Activated T-helper 1 cell treated with anti-CD3 and anti-CD28 coated beads, Interleukin-12 subunit alpha, Interleukin-12 subunit beta, Interleukin-2, Interleukin-4 antibody, amounts not matched to agents 30 ng/mL and 10 ng/mL and 1 ng/mL, durations not matched to agents 14 hours and 24 hours and 36 hours (primary cell): Measurements from ENCODE around the gene S100A1. TPM values are rescaled to one million over a fixed set of nuclear protein-coding genes. Genes with fewer than 3 reads are reported as not detected.
"Not testable (repeated sequence)": the region's sequence is repeated elsewhere in the genome, so short reads cannot be mapped to it uniquely, and the experiment has no call there.

Experiments
- DNase-seq: peaks from one replicate; pipeline ENCODE4 v3.0.0; 2021; ENCODE audit warnings: low spot score
- H3K27ac Mint-ChIP-seq: one replicate; pipeline ENCODE4 v1.8.0; 2021; ENCODE audit warnings: mild to moderate bottlenecking, mixed read lengths
- H3K27me3 Mint-ChIP-seq: one replicate; pipeline ENCODE4 v1.8.0; 2022; ENCODE audit warnings: mild to moderate bottlenecking, moderate library complexity, mixed read lengths; ENCODE audit not compliant: insufficient read depth
- H3K36me3 Mint-ChIP-seq: one replicate; pipeline ENCODE4 v1.8.0; 2021; ENCODE audit warnings: low read depth, mixed read lengths
- H3K4me1 Mint-ChIP-seq: one replicate; pipeline ENCODE4 v1.8.0; 2021; ENCODE audit warnings: low read depth, mixed read lengths
- H3K4me3 Mint-ChIP-seq: one replicate; pipeline ENCODE4 v1.8.0; 2021; ENCODE audit warnings: mild to moderate bottlenecking, moderate library complexity, mixed read lengths
- H3K9me3 Mint-ChIP-seq: one replicate; pipeline ENCODE4 v1.8.0; 2021; ENCODE audit warnings: mixed read lengths
- intact Hi-C: fragments of 100-400 bp; cut with micrococcal nuclease; formaldehyde crosslinking; loops from one replicate; pipeline ENCODE4 v1.15.1; 2024
- total RNA-seq: library from RNA; stranded (reverse); gene quantifications from 2 replicates; pipeline ENCODE4 v1.2.3, GENCODE V29; 2022

Gene S100A1
- not detected in 2 replicates for total RNA-seq

DNA sequence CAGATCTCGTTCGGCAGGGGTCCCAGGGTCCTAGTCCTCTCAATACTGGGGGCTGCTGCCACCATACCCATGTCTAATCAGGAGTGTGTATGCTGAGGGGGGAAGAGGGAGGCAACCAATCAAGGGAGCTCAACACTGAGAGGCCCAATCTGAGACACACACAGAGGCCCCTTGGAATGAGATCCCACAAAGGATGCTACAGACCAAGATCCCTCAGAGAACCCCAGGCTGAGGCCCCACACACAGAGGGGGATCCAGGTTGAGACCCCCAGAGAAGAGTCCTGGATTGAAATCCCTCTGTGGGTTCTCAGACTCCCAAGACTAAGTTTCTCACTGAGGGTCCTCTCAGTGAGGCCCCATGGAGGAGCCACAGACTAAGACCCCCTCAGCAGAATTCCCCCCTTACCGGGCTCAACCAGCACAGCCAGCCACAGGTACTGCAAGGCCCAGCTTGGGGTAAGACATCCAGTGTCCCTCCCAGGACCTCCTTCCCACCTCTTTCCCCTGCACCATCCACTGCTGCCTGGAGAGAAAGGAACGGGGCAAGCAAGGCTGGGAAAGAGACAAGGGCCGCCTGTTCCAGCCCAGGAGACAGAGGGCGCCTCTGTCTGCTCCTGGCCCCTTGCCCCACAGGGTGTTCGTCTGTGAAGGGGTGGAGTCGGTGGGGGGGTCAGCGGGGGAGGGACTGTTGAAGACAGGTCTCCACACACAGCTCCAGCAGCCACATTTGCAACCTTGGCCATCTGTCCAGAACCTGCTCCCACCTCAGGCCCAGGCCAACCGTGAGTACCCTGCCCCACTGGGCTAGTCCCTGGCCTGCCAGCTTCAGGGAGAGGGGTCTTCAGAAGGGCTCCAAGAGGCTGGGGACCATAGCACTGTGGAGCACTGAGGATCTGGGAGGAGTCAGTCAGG lies at the start of gene S100A1:
S100A1 (plus strand) TSS at position 720 of the 912 bp plus-strand sequence. CDS start 2,088 bp downstream, outside the sequence.
- no peak within 1 kb of the TSS for H3K27ac Mint-ChIP-seq
- H3K36me3 Mint-ChIP-seq, result no peaks in the 10 kb centered on the region

GRCh38 chr1:153578490-153578889 lies 49.7 kb upstream of the S100A1 start:
- Mint-ChIP-seq H3K4me1 (no peaks in the 10 kb centered on the region), H3K9me3 (no peaks in the 10 kb centered on the region), H3K27ac (no peak overlapping the region), H3K4me3 (no peak overlapping the region), H3K27me3 (peaks cover 26% of the 10 kb centered on the region), H3K36me3 (no peaks in the 10 kb centered on the region)
- no peak for DNase-seq
- intact Hi-C loops, result no loop called here

More for the DNA sequence above, at the start of gene S100A1:
- no peaks in the 10 kb centered on the region for H3K27me3 Mint-ChIP-seq
- intact Hi-C loops, result no loop called here
- no peaks in the 10 kb centered on the region for H3K9me3 Mint-ChIP-seq
- no peak within 1 kb of the TSS for H3K4me3 Mint-ChIP-seq
- DNase-seq, result no peak
- peaks cover 16% of the 10 kb centered on the region for H3K4me1 Mint-ChIP-seq

GRCh38 chr1:153578936-153579335 lies 49.3 kb upstream of the S100A1 start:
- H3K9me3 Mint-ChIP-seq, result no peaks in the 10 kb centered on the region
- H3K27me3 Mint-ChIP-seq, result peaks cover 26% of the 10 kb centered on the region
- intact Hi-C loops, result no loop called here
- no peak overlapping the region for H3K27ac Mint-ChIP-seq
- H3K36me3 Mint-ChIP-seq, result no peaks in the 10 kb centered on the region
- H3K4me1 Mint-ChIP-seq, result no peaks in the 10 kb centered on the region
- H3K4me3 Mint-ChIP-seq, result no peak overlapping the region
- no peak for DNase-seq

DNA sequence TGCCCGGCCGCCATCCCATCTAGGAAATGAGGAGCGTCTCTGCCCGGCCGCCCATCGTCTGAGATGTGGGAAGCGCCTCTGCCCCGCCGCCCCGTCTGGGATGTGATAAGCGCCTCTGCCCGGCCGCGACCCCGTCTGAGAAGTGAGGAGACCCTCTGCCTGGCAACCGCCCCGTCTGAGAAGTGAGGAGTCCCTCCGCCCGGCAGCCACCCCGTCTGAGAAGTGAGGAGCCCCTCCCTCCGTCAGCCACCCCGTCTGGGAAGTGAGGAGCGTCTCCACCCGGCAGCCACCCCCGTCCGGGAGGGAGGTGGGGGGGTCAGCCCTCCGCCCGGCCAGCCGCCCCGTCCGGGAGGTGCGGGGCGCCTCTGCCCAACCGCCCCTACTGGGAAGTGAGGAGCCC lies 45.4 kb upstream of the S100A1 start:
- peaks cover 26% of the 10 kb centered on the region for H3K27me3 Mint-ChIP-seq
- H3K4me1 Mint-ChIP-seq, intact Hi-C loops: not testable (repeated sequence)

DNA sequence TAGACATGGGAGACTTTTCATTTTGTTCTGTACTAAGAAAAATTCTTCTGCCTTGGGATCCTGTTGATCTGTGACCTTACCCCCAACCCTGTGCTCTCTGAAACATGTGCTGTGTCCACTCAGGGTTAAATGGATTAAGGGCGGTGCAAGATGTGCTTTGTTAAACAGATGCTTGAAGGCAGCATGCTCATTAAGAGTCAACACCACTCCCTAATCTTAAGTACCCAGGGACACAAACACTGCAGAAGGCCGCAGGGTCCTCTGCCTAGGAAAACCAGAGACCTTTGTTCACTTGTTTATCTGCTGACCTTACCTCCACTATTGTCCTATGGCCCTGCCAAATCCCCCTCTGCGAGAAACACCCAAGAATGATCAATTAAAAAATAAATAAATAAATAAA lies 44.7 kb upstream of the S100A1 start:
- H3K4me3 Mint-ChIP-seq, DNase-seq, intact Hi-C loops, H3K9me3 Mint-ChIP-seq, H3K4me1 Mint-ChIP-seq, H3K27ac Mint-ChIP-seq, H3K36me3 Mint-ChIP-seq: not testable (repeated sequence)
- H3K27me3 Mint-ChIP-seq, result peaks cover 19% of the 10 kb centered on the region

More for the DNA sequence above, 45.4 kb upstream of the S100A1 start:
- H3K9me3 Mint-ChIP-seq, H3K4me3 Mint-ChIP-seq, H3K27ac Mint-ChIP-seq, DNase-seq, H3K36me3 Mint-ChIP-seq: not testable (repeated sequence)

GRCh38 chr1:153583976-153584375 lies 44.3 kb upstream of the S100A1 start:
- Mint-ChIP-seq H3K27ac (no peak overlapping the region), H3K9me3 (no peaks in the 10 kb centered on the region), H3K4me1 (no peaks in the 10 kb centered on the region), H3K4me3 (no peak overlapping the region), H3K36me3 (no peaks in the 10 kb centered on the region), H3K27me3 (peaks cover 15% of the 10 kb centered on the region)
- intact Hi-C loops, result loop anchor here (1.0 kb wide), 1 partner anchor 21 kb away; no protein-coding TSS in a partner anchor
- no peak for DNase-seq

DNA sequence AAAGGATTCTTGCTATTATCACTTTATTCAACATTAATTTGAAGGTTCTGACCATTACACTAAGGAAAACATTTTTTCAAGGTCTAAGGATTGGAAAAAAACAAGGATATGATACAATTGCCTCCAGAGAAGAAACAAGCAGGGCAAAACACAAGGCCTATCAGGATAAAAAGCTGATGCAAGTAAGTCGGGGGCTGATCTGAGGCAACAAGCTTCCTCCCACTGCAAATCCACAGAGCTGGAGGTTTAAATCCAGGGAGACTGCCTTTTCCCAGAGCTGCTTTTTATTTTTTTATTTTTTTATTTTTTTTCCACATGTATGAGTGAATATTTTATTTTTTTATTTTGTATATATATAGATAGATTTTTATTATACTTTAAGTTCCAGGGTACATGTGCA lies 43.2 kb upstream of the S100A1 start:
- H3K9me3 Mint-ChIP-seq, result no peaks in the 10 kb centered on the region
- no peaks in the 10 kb centered on the region for H3K36me3 Mint-ChIP-seq
- H3K4me1 Mint-ChIP-seq, result no peaks in the 10 kb centered on the region
- intact Hi-C loops, result no loop called here
- no peak overlapping the region for H3K27ac Mint-ChIP-seq
- peaks cover 12% of the 10 kb centered on the region for H3K27me3 Mint-ChIP-seq
- DNase-seq, result no peak
- H3K4me3 Mint-ChIP-seq, result no peak overlapping the region

GRCh38 chr1:153586347-153586746 lies 41.9 kb upstream of the S100A1 start:
- no peak for DNase-seq
- Mint-ChIP-seq H3K9me3 (no peaks in the 10 kb centered on the region), H3K4me1 (no peaks in the 10 kb centered on the region), H3K36me3 (no peaks in the 10 kb centered on the region), H3K27me3 (peaks cover 12% of the 10 kb centered on the region), H3K27ac (no peak overlapping the region), H3K4me3 (no peak overlapping the region)
- intact Hi-C loops, result no loop called here

- H3K4me1 Mint-ChIP-seq, result no peaks in the 10 kb centered on the region
- H3K36me3 Mint-ChIP-seq, result no peaks in the 10 kb centered on the region
- peaks cover 12% of the 10 kb centered on the region for H3K27me3 Mint-ChIP-seq
- intact Hi-C loops, result no loop called here
- DNase-seq, result no peak
- no peaks in the 10 kb centered on the region for H3K9me3 Mint-ChIP-seq
- no peak overlapping the region for H3K4me3 Mint-ChIP-seq
- no peak overlapping the region for H3K27ac Mint-ChIP-seq
Observed at GRCh38 chr1:153587314-153587713, 40.9 kb upstream of the S100A1 start.

DNA sequence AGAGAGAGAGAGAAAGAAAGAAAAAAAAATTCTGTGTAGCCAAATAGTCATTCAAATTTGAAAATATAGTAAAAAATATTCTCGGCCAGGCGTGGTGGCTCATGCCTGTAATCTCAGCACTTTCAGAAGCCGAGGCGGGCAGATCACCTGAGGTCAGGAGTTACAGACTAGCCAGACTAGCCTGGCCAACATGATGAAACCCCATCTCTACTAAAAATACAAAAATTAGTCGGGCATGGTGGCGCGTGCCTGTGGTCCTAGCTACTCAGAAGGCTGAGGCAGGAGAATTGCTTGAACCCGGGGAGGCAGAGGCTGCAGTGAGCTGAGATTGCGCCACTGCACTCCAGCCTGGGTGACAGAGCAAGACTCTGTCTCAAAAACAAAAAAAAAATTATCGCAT lies 40.2 kb upstream of the S100A1 start:
- H3K4me1 Mint-ChIP-seq, result not testable (repeated sequence)

GRCh38 chr1:153588482-153588881 lies 39.8 kb upstream of the S100A1 start:
- no peaks in the 10 kb centered on the region for H3K36me3 Mint-ChIP-seq
- H3K27me3 Mint-ChIP-seq, result peaks cover 12% of the 10 kb centered on the region
- H3K4me1 Mint-ChIP-seq, result no peaks in the 10 kb centered on the region
- no peaks in the 10 kb centered on the region for H3K9me3 Mint-ChIP-seq
- H3K4me3 Mint-ChIP-seq, result no peak overlapping the region
- no peak for DNase-seq
- no peak overlapping the region for H3K27ac Mint-ChIP-seq
- intact Hi-C loops, result no loop called here

More for the DNA sequence above, 40.2 kb upstream of the S100A1 start:
- H3K9me3 Mint-ChIP-seq, DNase-seq, H3K27ac Mint-ChIP-seq, H3K4me3 Mint-ChIP-seq, H3K36me3 Mint-ChIP-seq, intact Hi-C loops: not testable (repeated sequence)
- H3K27me3 Mint-ChIP-seq, result peaks cover 12% of the 10 kb centered on the region

DNA sequence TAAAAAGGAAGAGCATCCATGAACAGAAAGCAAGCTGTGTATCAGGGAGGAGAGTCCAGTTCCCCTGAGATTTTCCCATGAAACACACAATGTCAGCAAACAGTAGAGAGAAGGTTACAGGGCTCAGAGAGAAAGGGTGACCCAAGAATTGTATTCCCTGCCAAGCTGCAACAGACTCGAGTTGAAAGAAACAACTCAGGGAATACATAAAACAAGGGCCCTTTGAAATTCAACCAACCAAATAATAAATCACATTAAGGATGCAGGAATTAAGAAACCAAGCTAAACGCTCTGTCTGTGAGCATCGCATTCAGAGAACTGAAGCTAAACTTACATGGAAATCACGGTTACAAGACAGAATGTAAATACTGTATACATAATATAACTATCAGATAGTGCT lies 35.5 kb upstream of the S100A1 start:
- Mint-ChIP-seq H3K27ac (no peak overlapping the region), H3K4me3 (no peak overlapping the region), H3K36me3 (no peaks in the 10 kb centered on the region), H3K27me3 (peaks cover 3% of the 10 kb centered on the region), H3K4me1 (no peaks in the 10 kb centered on the region), H3K9me3 (no peaks in the 10 kb centered on the region)
- intact Hi-C loops, result no loop called here
- no peak for DNase-seq

DNA sequence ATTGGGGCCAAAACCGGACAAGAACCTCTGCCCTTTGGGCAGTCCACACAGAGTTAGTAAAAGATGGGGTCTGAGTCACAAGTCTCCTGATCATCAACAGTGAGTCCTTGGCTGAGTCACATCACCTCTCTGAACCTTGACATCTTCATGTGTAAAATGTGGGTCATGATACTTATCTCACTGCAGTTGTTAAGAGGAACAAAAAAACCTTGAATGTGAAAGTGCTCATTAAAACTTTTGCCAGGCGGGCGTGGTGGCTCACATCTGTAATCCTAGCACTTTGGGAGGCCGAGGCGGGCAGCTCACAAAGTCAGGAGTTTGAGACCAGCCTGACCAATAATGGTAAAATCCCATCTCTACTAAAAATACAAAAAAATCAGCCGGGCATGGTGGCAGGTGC lies 31.0 kb upstream of the S100A1 start:
- intact Hi-C loops, result loop anchor here (1.0 kb wide), 1 partner anchor 24 kb away; no protein-coding TSS in a partner anchor
- Mint-ChIP-seq H3K4me3 (no peak overlapping the region), H3K27me3 (peaks cover 2% of the 10 kb centered on the region), H3K9me3 (no peaks in the 10 kb centered on the region), H3K36me3 (no peaks in the 10 kb centered on the region), H3K4me1 (peaks cover 9% of the 10 kb centered on the region), H3K27ac (no peak overlapping the region)
- DNase-seq, result no peak
